C4-2B (cell line): ENCODE results near the gene TBC1D9.
A peak's percentile ranks its signal among the peaks of the same experiment; 100 is the strongest.

ENCODE experiments used
- H3K27ac ChIP-seq: fragments of 450-650 bp; 2 replicates; pipeline ENCODE4 v1.5.1; 2017
- CTCF ChIP-seq: fragments of 450-650 bp; conservative IDR thresholded peaks from 2 replicates; pipeline ENCODE4 v1.5.1; 2017; ENCODE audit warnings: mild to moderate bottlenecking
- ZFX ChIP-seq: fragments of 450-650 bp; IDR thresholded peaks from 2 replicates; pipeline ENCODE4 v1.6.1; 2017

TBC1D9 gene

GRCh38 chr4:140645614-140646412 is 110.4 kb downstream of the TBC1D9 start:
- no peak overlapping the region for H3K27ac ChIP-seq
- TF ChIP-seq CTCF (no peak), ZFX (no peak)

- TF ChIP-seq ZFX (no peak), CTCF (no peak)
- H3K27ac ChIP-seq: no peak overlapping the region
Measured at GRCh38 chr4:140645196-140645595, 111.0 kb downstream of the TBC1D9 start.

- TF ChIP-seq CTCF (no peak), ZFX (no peak)
- no peak overlapping the region for H3K27ac ChIP-seq
Measured at GRCh38 chr4:140644470-140645185, 111.6 kb downstream of the TBC1D9 start.

- TF ChIP-seq CTCF: no peak
- no peak for TF ChIP-seq ZFX
Measured at GRCh38 chr4:140643571-140644055, 112.6 kb downstream of the TBC1D9 start.

GRCh38 chr4:140642674-140643437 is 113.3 kb downstream of the TBC1D9 start:
- H3K27ac ChIP-seq: peak overlapping the region; percentile 69
- TF ChIP-seq CTCF (no peak), ZFX (no peak)

More at GRCh38 chr4:140643571-140644055, 112.6 kb downstream of the TBC1D9 start:
- H3K27ac ChIP-seq: peak overlapping the region; percentile 69; the same call in 1 of the 2 replicates

GRCh38 chr4:140641789-140642439 is 114.3 kb downstream of the TBC1D9 start:
- peak overlapping the region; percentile 69 for H3K27ac ChIP-seq
- TF ChIP-seq ZFX (0 out of 2 replicates have a peak, but pooled peaks have one; percentile 15), CTCF (peak; percentile 32)
